ENCODE results near the gene KCTD18. TPM values are rescaled to one million over a fixed set of nuclear protein-coding genes. Genes with fewer than 3 reads are reported as not detected.

KCTD18 gene
- total RNA-seq, 2 donors from 2014 or later: 10.5 to 42.3 TPM

Other genes starting within 250 kb of the KCTD18 start
- gene SPATS2L, start 203.4 kb downstream of the KCTD18 start, total RNA-seq: 10 to 100 TPM; 39.2 to 49.8 TPM
- gene SGO2, start 16.1 kb upstream of the KCTD18 start, total RNA-seq: 1 to 10 TPM; 1.6 to 2.3 TPM
- gene AOX1, start 75.9 kb upstream of the KCTD18 start, total RNA-seq: 10 to 100 TPM; 60.0 to 75.0 TPM